ENCODE results near the gene GUK1.
"Not testable (repeated sequence)": the region's sequence is repeated elsewhere in the genome, so short reads cannot be mapped to it uniquely, and the experiment has no call there.

GUK1 gene

DNA sequence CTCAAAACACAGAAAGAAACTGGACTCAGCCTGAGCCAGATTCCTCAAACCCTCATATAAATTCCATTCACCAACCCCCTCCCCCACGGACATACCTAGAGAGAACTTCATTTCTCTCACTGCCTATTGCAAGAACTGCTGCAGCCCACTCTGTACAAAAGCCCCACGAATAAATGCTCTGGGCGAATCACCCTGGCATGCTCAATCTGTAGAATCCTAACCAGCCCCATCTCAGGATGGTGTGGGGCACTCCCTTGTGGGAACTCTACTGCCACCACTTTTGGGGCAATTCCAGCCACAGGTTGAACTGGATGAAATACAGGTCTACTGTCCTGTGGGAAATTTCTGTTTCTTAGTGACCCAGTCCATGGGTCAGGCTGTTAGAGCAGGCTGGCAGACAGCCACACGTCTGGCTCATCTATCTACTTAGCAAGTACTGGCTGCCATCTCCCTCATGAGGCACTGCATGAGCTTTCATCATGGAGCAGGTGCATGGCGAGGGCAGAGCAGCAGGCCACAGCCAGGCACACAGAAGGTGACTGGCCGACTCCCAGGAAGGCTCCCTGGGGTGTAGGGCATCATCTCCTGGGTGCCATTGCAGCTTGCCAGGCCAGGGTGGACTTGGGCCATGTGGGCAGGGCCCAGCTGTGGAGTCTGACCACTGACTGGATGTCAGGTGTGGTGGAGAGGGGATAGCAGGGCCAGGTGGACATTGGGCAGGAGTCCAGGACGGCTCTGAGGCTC lies 35.4 kb upstream of the GUK1 start:
- DNase-seq: peak; percentile 15

DNA sequence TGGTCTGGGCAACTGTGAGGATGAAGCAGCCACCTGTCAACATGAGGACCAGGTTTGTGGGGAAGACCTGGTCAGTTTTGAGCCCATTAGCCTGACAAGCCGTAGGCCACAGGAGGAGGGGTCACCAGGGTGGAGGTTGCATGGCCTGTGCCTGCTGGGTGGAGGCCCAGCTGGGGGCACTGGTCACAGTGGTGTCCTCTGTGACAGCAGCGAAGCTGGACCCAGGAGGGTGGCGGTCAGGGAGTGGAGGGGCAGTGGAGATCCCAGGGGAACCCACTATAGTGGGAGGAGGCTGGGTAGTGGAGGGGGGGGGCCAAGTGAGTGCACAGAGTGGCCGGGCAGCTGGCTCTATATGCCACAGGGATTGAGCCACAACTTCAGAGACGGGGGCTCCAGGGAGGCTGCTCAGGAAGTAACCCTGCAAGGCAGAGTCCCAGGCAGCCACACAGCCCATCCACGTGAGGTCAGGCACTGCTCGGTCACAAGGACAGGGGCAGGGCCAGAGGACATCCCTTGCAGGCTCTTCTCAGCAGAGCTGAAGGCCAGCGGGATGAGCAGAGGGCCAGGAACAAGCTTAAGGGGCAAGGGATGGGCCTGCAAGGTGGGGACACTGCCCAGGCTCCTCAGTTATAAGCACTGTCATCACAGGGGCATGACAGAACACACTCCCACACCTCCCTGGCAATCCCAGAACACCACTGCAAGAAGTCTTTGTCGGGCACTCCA lies 34.6 kb upstream of the GUK1 start:
- peak; percentile 16 for DNase-seq

DNA sequence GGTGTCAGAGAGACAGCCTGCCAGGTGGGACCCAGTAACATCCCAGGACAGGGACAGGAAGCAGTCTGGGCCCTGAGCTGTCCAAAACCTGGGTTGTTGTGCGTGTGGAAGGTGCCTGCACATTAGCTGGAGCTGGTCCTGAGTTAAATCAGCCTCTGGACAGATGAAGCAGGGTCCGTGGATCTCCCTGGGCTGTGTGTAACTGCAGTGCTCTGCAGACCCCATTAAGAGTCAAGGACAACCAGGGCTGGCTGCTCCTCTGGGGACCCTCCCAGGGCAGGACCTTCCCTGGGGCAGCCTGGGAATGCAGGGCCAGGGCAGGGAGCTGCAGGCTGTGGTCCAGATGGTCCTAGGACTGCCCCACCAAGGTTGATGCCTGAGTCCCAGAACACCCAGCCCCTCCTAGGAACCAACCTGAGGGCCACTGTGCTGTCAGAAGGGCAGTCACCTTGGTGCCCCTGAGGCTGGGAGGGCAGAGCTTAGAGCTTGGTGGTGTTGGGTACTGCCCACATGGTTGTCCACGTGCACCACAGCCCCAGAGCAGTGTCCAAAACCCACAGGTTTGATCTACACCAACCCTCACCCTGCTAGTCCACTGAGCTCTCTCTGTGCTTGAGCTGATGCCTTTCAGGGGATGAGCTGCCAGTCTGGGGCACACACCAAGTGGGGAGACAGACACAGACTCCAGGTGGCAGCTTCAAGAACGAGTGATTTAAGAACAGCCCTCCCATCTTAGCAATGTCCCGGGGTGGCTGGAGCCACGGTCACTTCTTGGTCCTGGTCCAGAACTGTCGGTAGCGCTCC lies 33.9 kb upstream of the GUK1 start:
- DNase-seq: no peak

- DNase-seq: no peak
These were observed 33.4 kb upstream of the GUK1 start for GRCh38 chr1:228106800-228107054.

- DNase-seq: no peak
These were observed 32.4 kb upstream of the GUK1 start for GRCh38 chr1:228107636-228108035.

DNA sequence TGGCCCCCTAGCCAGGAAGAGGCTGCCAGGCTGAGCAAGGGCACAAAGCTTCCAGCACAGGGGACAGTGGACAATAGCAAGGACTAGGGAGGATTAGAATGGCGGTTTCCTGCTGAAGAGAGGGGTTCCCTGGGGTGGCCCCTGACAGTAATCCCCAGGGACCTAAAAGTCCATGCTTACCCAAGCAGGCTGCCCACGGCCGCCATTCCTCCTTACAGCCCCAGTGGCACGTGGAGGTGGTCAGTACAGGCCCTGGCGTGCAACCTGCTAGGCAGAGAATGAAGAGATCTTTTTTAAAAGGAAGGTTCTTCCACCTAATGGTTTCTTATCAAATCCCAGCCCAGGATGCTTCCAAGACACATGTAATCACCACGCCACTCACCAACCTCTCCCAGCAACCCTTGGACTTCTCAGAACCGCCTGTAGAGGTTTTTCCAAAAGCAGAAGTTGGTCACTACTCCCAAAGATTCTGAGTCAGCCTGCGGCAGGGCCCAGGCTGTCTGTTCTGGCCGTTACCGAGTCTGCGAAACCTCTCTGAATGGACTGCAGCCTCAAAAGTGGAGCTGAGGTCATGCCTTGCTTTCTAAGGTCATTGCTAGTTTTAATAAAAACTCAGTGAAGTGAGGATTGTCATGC lies 31.9 kb upstream of the GUK1 start:
- DNase-seq: no peak

GRCh38 chr1:228108742-228109072 lies 31.4 kb upstream of the GUK1 start:
- DNase-seq: no peak

GRCh38 chr1:228109073-228109961 lies 30.8 kb upstream of the GUK1 start, which contains the start of gene MRPL55:
Gene MRPL55 (minus strand): TSS chr1:228109299. CDS start chr1:228108260, 1,039 bp downstream.
- peak; percentile 97 for DNase-seq

DNA sequence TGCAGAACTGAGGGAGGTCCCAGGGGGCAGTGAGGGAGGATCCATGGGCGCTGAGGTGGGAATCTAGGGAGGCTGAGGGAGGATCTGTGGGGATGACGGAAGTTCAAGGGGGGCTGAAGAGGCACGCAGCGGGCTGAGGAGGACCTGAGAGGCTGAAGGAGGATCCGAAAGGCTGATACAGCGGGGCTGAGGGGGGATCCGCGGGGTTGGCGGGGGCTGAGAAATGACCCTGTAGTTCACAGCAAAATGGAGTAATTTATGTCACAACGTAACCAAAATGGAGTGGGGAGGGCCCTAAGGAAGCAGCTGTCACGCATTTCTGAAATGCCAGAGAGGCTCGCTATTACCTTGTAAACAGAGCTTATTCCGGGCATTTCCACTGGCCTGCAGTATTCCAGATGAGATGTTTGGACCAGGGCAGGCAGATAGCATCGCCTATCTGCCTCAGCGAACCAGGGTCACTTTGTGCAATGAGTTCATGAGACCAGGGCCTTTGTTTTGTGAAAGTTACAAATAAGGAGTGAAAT lies 30.1 kb upstream of the GUK1 start:
- DNase-seq: no peak

DNA sequence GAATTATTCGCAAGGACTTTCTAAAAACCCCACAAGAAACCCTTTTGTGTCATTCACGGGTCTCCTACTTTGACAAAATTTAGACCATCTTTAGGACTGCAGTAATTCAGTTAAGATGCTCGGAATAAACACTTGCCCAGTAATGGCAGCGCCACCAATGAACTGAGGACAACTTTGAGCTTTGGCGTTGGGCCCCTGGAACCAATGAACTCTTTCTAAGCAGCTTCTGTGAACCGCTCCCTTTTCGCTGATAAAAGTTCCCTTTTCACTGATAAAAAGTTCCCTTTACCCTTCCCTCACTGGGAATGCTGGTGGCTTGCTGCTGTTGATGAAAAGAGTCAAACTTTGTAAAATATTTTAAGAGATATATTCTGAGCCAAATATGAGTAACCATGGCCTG lies 29.5 kb upstream of the GUK1 start:
- no peak for DNase-seq

DNA sequence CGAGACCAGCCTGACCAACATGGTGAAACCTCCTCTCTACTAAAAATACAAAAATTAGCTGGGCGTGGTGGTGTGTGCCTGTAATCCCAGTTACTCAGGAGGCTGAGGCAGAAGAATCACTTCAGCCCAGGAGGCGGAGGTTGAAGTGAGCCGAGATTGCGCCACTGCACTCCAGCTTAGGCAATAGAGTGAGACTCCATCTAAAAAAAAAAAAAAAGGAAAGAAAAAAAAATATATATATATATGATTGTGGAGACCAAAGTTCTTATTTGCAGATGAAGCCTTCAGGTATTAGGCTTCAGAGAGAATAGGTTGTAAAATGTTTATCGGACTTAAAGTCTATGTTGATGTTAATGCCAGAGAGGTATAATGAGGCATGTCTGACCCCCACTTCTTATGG lies 28.8 kb upstream of the GUK1 start:
- DNase-seq: not testable (repeated sequence)

DNA sequence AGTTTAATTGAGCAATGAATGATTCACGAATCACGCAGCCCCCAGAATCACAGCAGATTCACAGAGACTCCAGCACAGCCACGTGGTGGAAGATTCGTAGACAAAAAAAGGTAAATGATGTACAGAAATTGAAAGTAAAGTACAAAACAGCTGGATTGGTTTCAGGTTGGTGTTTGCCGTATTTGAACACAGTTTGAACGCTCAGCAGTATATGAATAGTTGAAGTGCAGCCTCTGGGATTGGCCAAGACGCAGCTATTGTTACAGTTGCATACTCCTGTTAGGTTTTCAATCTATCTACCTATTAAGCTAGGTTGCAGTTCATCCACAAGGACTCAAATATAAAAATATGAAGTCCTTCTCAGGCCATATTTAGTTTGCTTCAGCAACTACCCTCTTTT lies 27.9 kb upstream of the GUK1 start:
- DNase-seq: no peak

DNA sequence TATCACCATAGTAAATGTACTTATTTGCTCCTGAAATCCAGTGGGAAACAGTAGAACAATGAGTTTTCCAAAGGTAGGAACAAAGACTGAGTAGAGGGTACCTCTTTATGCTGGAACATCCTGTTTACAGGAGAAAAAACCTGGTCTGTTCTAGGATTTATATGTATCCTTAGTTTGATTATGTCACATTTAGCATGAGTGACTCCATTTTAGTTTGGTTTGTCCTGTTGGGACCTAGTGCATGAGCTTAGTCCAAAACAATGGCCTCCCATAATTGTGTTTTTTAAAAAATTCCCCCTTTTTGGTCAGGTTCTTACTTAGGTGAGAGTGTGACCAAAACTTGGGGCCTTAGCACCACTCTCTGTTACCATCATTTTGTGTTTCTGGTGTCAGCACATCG lies 27.5 kb upstream of the GUK1 start:
- DNase-seq: no peak

DNA sequence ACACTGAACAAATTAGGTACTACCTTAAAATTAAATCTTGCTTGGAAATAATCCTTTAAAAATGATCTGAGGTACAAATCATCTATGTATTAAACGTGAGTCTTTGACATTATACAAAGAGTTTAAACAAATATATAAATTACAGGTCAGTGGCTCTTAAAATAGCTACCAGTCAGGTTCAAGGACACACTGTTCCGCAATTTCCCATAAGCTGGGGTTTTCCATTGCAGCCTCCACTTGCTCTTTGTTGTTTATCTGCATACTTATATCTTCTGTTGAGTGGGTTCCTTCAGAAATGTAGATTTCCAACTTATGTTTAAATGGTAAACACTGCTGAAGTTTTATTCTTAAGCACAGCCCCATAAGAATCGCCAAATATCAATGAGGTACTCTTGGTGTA lies 25.3 kb upstream of the GUK1 start:
- DNase-seq: no peak

- no peak for DNase-seq
These were observed 22.7 kb upstream of the GUK1 start for GRCh38 chr1:228117335-228117734.

- DNase-seq: no peak
These were observed 22.0 kb upstream of the GUK1 start for GRCh38 chr1:228118040-228118439.

DNA sequence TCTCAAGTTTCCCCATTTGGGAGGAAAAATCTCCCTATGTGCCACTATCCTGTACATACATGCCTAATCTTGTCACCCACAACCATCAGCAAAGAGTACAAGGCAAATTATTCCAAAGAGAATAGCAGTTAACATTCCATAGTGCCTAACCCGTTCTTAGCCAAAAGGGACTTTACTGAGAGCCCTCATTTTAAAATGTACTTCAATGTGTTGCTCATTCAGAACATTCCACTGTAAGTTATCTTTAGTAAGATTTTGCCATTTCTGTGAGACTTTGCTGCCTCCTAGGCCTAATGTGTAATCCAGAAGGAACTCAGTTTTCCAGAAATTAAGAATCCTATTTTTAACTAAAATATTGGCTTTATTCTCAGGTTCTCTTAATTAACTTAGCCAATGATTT lies 19.7 kb upstream of the GUK1 start:
- no peak for DNase-seq

DNA sequence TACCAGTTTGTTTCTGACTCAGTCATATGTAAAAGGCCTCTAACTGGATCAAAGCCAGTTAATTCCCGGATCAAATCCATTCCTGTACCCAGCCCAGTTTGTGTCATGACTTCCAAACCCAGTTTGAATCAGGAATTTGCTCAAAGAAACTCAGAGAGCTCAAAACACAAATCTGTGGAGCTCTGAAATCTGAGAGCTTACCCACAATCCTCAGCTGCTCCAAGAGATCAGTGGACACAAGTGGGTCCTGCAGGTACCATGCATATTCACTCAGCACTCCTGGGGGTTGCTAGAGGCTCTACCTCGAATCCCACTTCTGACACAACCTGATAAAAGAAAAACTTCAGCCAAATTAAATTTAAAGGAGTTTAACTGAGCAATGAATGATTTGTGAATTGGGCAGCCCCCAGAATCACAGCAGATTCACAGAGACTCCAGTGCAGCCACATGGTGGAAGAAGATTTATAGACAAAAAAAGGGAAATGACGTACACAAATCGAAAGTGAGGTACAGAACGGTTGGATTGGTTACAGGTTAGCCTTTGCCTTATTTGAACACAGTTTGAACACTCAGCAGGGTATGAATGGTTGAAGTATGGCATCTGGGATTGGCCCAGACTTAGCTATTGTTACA lies 19.1 kb upstream of the GUK1 start:
- DNase-seq: no peak

GRCh38 chr1:228122921-228123441 lies 17.1 kb upstream of the GUK1 start:
- DNase-seq: no peak

GRCh38 chr1:228123505-228123904 lies 16.6 kb upstream of the GUK1 start:
- DNase-seq: no peak

DNA sequence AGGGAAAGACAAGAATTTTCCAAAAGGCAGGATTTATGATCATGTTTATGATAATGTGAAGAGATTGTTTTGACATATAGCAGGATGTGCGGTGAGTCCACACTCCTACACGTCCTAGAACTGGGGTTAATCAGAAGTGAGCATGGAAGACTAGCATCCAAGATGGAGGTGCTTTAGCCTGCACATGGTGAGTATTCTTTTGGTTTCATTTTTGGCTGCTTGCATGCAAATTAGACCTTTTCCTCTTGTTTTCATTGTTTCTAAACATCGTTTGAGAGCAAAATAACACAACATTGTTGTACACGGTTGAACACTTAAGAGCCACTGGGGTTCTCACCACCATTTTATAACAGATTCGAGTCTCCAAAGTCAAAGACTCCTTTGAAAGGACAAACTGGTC lies 14.9 kb upstream of the GUK1 start:
- no peak for DNase-seq

GRCh38 chr1:228131766-228132165 lies 8.3 kb upstream of the GUK1 start:
- no peak for DNase-seq
